Measurements from ENCODE around the gene AMMECR1.

Gene AMMECR1

GRCh38 chrX:110320381-110320987 is 2.6 kb upstream of the AMMECR1 start:
- DNase-seq (ENCODE audit: low read depth, low spot score), result no peak
- Histone ChIP-seq H3K27me3 (ENCODE audit: insufficient read depth, insufficient read length) (peaks cover 16% of the 10 kb centered on the region), H3K4me1 (ENCODE audit: insufficient read depth, insufficient read length) (no peaks in the 10 kb centered on the region), H3K9me3 (ENCODE audit: insufficient read depth, low read length) (no peaks in the 10 kb centered on the region), H3K36me3 (ENCODE audit: insufficient read depth, insufficient read length, low read length) (no peaks in the 10 kb centered on the region), H3K9ac (ENCODE audit: insufficient read length, low read depth) (no peak overlapping the region), H3K4me3 (ENCODE audit: insufficient read length, low read depth) (no peak overlapping the region)
- no peak for TF ChIP-seq YY1 (IDR thresholded peaks at IDR 0.05; ENCODE audit: insufficient read depth, insufficient read length)
- TF ChIP-seq ZNF274 (IDR thresholded peaks at IDR 0.05; ENCODE audit: low read depth, low read length), result no peak
- no peak for TF ChIP-seq SUZ12 (IDR thresholded peaks at IDR 0.05; ENCODE audit: extremely low read depth, insufficient read depth, insufficient read length)

DNA sequence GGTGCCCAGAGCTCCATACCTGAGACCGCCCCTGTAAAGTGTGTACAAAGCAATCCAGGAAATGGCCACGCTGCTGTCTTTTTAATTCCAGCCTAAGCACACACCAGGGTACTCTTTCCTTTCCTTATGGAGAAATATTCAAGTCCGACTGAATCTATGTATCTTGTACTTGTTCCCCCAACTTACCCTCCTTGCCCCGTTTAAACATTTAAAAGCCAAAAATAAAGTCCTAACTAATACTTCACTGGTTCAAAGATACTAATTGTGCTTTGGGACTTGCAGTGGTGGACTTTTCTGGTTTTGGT is 731 bp upstream of the AMMECR1 start:
- DNase-seq (ENCODE audit: low read depth, low spot score), result no peak
- TF ChIP-seq YY1 (IDR thresholded peaks at IDR 0.05; ENCODE audit: insufficient read depth, insufficient read length), result no peak
- TF ChIP-seq SUZ12 (IDR thresholded peaks at IDR 0.05; ENCODE audit: extremely low read depth, insufficient read depth, insufficient read length), result no peak
- TF ChIP-seq ZNF274 (IDR thresholded peaks at IDR 0.05; ENCODE audit: low read depth, low read length), result no peak
- H3K9ac ChIP-seq (ENCODE audit: insufficient read length, low read depth), result peak overlapping the region; percentile 70
- peak overlapping the region; percentile 51 for H3K4me3 ChIP-seq (ENCODE audit: insufficient read length, low read depth)
- H3K9me3 ChIP-seq (ENCODE audit: insufficient read depth, low read length), result no peaks in the 10 kb centered on the region
- peaks cover 16% of the 10 kb centered on the region for H3K27me3 ChIP-seq (ENCODE audit: insufficient read depth, insufficient read length)
- no peaks in the 10 kb centered on the region for H3K4me1 ChIP-seq (ENCODE audit: insufficient read depth, insufficient read length)
- H3K36me3 ChIP-seq (ENCODE audit: insufficient read depth, insufficient read length, low read length), result no peaks in the 10 kb centered on the region

- peaks cover 16% of the 10 kb centered on the region for H3K27me3 ChIP-seq (ENCODE audit: insufficient read depth, insufficient read length)
- no peaks in the 10 kb centered on the region for H3K4me1 ChIP-seq (ENCODE audit: insufficient read depth, insufficient read length)
Observed at GRCh38 chrX:110317061-110317819, 645 bp downstream of the AMMECR1 start.

GRCh38 chrX:110316351-110317060 is 1.4 kb downstream of the AMMECR1 start:
- Histone ChIP-seq H3K9me3 (ENCODE audit: insufficient read depth, low read length) (no peaks in the 10 kb centered on the region), H3K36me3 (ENCODE audit: insufficient read depth, insufficient read length, low read length) (no peaks in the 10 kb centered on the region), H3K27me3 (ENCODE audit: insufficient read depth, insufficient read length) (peaks cover 16% of the 10 kb centered on the region), H3K4me3 (ENCODE audit: insufficient read length, low read depth) (peak overlapping the region; percentile 91), H3K9ac (ENCODE audit: insufficient read length, low read depth) (peak overlapping the region; percentile 91), H3K4me1 (ENCODE audit: insufficient read depth, insufficient read length) (no peaks in the 10 kb centered on the region)
- no peak for TF ChIP-seq YY1 (IDR thresholded peaks at IDR 0.05; ENCODE audit: insufficient read depth, insufficient read length)
- TF ChIP-seq SUZ12 (IDR thresholded peaks at IDR 0.05; ENCODE audit: extremely low read depth, insufficient read depth, insufficient read length), result no peak
- no peak for TF ChIP-seq ZNF274 (IDR thresholded peaks at IDR 0.05; ENCODE audit: low read depth, low read length)
- DNase-seq (ENCODE audit: low read depth, low spot score), result no peak

More at GRCh38 chrX:110317061-110317819, 645 bp downstream of the AMMECR1 start:
- TF ChIP-seq ZNF274 (IDR thresholded peaks at IDR 0.05; ENCODE audit: low read depth, low read length) (no peak), SUZ12 (IDR thresholded peaks at IDR 0.05; ENCODE audit: extremely low read depth, insufficient read depth, insufficient read length) (no peak), YY1 (IDR thresholded peaks at IDR 0.05; ENCODE audit: insufficient read depth, insufficient read length) (no peak)
- Histone ChIP-seq H3K9me3 (ENCODE audit: insufficient read depth, low read length) (no peaks in the 10 kb centered on the region), H3K4me3 (ENCODE audit: insufficient read length, low read depth) (peak overlapping the region; percentile 91), H3K9ac (ENCODE audit: insufficient read length, low read depth) (peak overlapping the region; percentile 91), H3K36me3 (ENCODE audit: insufficient read depth, insufficient read length, low read length) (no peaks in the 10 kb centered on the region)
- no peak for DNase-seq (ENCODE audit: low read depth, low spot score)

DNA sequence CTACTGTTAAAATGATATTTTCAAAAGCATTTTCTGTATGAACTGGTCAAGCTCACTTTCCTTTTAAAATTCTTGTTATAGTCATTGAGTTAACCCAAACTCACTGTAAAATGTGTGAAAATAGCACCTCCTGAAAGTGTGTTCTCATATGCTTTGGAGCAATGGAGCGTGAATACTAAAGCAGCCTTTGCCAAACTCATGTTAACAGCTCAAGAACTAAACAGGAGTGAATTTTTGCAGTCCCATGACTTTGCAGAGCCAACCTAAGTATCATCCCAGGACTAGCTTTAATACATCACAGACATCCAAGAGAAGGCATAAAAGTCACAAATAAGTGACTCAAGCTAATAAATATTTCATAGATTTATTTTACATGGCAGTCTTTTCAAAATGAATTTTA is 2.3 kb downstream of the AMMECR1 start:
- no peak overlapping the region for H3K4me3 ChIP-seq (ENCODE audit: insufficient read length, low read depth)

GRCh38 chrX:110311437-110312230 is 6.3 kb downstream of the AMMECR1 start:
- Histone ChIP-seq H3K27me3 (ENCODE audit: insufficient read depth, insufficient read length) (no peaks in the 10 kb centered on the region), H3K4me3 (ENCODE audit: insufficient read length, low read depth) (no peak overlapping the region), H3K9ac (ENCODE audit: insufficient read length, low read depth) (no peak overlapping the region), H3K4me1 (ENCODE audit: insufficient read depth, insufficient read length) (no peaks in the 10 kb centered on the region), H3K36me3 (ENCODE audit: insufficient read depth, insufficient read length, low read length) (no peaks in the 10 kb centered on the region), H3K9me3 (ENCODE audit: insufficient read depth, low read length) (no peaks in the 10 kb centered on the region)
- TF ChIP-seq ZNF274 (IDR thresholded peaks at IDR 0.05; ENCODE audit: low read depth, low read length) (no peak), YY1 (IDR thresholded peaks at IDR 0.05; ENCODE audit: insufficient read depth, insufficient read length) (no peak), SUZ12 (IDR thresholded peaks at IDR 0.05; ENCODE audit: extremely low read depth, insufficient read depth, insufficient read length) (no peak)
- DNase-seq (ENCODE audit: low read depth, low spot score), result no peak

More for the DNA sequence above, 2.3 kb downstream of the AMMECR1 start:
- no peak for DNase-seq (ENCODE audit: low read depth, low spot score)
- no peaks in the 10 kb centered on the region for H3K4me1 ChIP-seq (ENCODE audit: insufficient read depth, insufficient read length)
- H3K27me3 ChIP-seq (ENCODE audit: insufficient read depth, insufficient read length), result peaks cover 16% of the 10 kb centered on the region
- no peaks in the 10 kb centered on the region for H3K9me3 ChIP-seq (ENCODE audit: insufficient read depth, low read length)
- no peak for TF ChIP-seq SUZ12 (IDR thresholded peaks at IDR 0.05; ENCODE audit: extremely low read depth, insufficient read depth, insufficient read length)
- TF ChIP-seq ZNF274 (IDR thresholded peaks at IDR 0.05; ENCODE audit: low read depth, low read length), result no peak
- TF ChIP-seq YY1 (IDR thresholded peaks at IDR 0.05; ENCODE audit: insufficient read depth, insufficient read length), result no peak
- H3K36me3 ChIP-seq (ENCODE audit: insufficient read depth, insufficient read length, low read length), result no peaks in the 10 kb centered on the region
- no peak overlapping the region for H3K9ac ChIP-seq (ENCODE audit: insufficient read length, low read depth)
